Fibroblast of pulmonary artery (primary cell): ENCODE data around the gene COL6A1.

Experiments
- DNase-seq: peaks from one replicate; pipeline ENCODE4 v3.0.0-alpha.2; 2010; ENCODE audit warnings: low read depth
- H3K4me3 ChIP-seq: replicated peaks from 2 replicates; pipeline ENCODE4 v1.5.1; 2011; ENCODE audit warnings: low read depth, mild to moderate bottlenecking, control low read depth, low read length, moderate library complexity
- CTCF ChIP-seq: IDR thresholded peaks from 2 replicates; pipeline ENCODE4 v1.5.1; 2011; ENCODE audit warnings: mild to moderate bottlenecking, control low read depth, low read length, inconsistent platforms; ENCODE audit errors: missing control alignments

Gene COL6A1

GRCh38 chr21:46029186-46029924 is 47.8 kb downstream of the COL6A1 start:
- peak; percentile 14 for DNase-seq
- TF ChIP-seq CTCF = no peak
- H3K4me3 ChIP-seq = no peak overlapping the region

DNA sequence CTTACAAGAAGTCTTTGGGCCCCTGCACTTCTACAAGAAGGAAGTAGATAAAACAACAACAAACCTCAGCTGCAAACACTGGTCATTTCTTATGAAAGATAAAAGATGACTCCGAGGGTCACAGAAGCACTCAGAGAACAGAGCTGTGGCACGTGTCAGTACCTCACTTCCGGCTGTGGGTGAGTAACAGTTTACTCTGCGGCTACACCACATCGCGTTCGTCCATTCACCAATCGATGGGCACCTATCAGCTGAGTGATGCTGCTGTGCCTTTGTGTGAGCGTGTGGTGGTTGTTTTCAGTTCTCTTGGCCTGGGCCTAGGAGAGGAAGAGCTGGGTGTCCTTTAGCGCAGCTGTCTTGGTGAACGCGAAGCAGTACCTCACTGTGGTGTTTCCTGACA is 49.9 kb downstream of the COL6A1 start:
- no peak overlapping the region for H3K4me3 ChIP-seq
- DNase-seq = no peak
- TF ChIP-seq CTCF = no peak

DNA sequence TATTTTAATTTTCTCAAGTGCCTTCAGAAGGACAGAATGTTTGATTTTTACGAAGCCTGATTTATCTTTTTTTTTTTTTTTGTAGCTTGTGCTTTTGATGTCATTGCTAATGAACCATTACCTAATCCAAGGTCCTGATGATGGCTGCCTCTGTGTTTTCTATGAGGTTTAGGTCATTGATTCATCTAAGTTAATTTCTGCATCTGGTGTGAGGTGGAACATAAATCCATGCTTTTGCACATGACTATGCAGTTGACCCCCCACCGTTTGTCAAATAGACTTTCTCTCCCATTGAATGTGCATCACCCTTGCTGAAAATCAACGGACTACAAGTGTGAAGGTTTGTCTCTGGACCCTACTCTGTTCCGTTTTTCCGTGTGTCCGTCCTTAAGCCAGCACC is 50.5 kb downstream of the COL6A1 start:
- H3K4me3 ChIP-seq = no peak overlapping the region
- DNase-seq = no peak
- TF ChIP-seq CTCF = no peak

- no peak for DNase-seq
- H3K4me3 ChIP-seq = no peak overlapping the region
- TF ChIP-seq CTCF = no peak
These were observed 52.1 kb downstream of the COL6A1 start for GRCh38 chr21:46033410-46034400.

- no peak for TF ChIP-seq CTCF
- H3K4me3 ChIP-seq = no peak overlapping the region
- DNase-seq = peak; percentile 86
These were observed 54.5 kb downstream of the COL6A1 start for GRCh38 chr21:46035809-46036695.

DNA sequence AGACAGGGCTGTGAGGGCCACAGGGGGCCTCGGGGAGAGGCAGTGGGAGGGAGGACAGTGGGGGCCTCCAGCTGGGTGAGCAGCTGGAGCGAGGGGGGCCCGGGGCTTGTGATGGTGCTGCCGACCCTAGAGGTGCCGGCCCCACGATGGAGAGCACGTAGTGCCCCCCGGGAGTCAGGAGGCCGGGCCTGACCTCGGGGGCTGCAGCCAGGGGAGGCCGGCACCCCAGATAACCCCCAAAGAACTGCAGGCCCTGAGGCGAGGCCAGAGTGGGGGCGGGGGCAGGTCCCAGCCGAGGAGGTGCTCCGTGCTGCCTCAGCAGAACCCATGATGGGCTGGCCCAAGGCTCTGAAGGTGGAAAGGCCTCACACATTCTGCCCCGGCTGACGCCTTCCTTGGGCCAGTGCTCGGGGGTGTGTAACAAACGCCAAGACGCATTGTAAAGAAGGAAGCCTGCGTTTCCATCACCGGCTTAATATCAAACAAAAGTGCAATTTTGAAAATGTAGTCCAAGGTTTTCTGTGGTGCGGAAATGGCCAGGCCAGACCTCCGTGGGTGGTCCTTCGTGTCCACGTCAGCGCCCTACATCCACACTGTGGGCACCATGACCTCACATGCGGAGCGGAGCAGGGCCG is 55.2 kb downstream of the COL6A1 start:
- H3K4me3 ChIP-seq = no peak overlapping the region
- no peak for DNase-seq
- TF ChIP-seq CTCF = no peak
